GM18907 (cell line): Measurements from ENCODE around the gene HASPIN.
"Not testable (repeated sequence)": the region's sequence is repeated elsewhere in the genome, so short reads cannot be mapped to it uniquely, and the experiment has no call there.

ENCODE experiments used
- ATAC-seq: cut with Tn5 transposase; IDR thresholded peaks from one replicate; pipeline ENCODE4 v1.9.1; 2021; ENCODE audit warnings: mild to moderate bottlenecking, moderate library complexity; ENCODE audit not compliant: unreplicated experiment

The HASPIN gene

GRCh38 chr17:3734911-3735276, 11.2 kb downstream of the HASPIN start:
- ATAC-seq: not testable (repeated sequence)

DNA sequence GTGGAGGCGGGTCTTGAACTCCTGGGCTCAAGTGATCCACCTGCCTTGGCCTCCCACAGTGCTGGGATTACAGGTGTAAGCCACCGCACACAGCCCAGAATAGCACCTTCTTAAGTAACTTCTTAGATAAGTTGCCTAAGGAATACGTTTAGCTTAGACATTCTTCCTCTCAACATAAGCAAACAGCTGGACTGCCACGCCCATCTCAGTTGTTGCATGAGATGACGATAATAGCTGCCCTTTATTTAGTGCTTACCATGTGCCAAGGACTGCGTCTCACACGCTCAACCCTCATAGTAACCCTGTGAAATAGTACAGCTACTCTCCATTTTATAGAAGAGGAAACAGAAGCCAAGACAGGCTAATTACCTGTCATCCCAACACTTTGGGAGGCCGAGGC, 11.8 kb downstream of the HASPIN start:
- ATAC-seq: no peak

DNA sequence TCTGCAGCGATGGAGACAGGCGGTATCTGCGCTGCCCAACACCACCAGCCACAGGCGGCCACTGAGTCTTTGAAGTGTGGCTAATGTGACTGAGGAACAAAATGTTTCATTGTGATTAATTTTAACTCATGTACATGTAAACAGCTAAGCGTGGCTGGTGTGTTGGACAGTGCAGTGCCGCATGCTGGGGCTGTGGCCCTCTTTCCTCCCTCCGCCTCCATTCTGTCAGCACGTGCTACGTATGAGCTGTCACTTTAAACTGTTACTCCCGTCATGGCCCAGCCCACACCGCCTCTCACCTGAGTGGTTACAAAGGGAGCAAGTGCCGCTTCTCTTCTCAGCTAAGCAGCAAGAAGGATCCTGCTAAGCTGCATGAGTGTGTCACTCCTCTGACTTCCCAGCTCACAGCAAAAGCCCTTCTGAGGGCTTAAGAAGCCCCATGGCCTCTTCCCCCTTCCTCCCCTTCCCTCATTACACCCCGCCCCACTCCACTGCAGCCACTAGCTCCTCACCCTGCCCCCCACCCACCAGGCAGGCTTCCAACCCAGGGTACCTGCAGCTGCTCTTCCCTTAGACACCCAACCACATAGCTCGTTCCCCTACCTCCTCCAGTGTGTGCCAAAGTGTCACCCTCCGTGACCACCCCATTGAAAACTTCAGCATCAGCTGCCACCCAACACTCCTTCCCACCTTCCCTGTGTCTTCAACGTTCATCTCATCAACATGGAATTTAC, 15.0 kb downstream of the HASPIN start:
- no peak for ATAC-seq

DNA sequence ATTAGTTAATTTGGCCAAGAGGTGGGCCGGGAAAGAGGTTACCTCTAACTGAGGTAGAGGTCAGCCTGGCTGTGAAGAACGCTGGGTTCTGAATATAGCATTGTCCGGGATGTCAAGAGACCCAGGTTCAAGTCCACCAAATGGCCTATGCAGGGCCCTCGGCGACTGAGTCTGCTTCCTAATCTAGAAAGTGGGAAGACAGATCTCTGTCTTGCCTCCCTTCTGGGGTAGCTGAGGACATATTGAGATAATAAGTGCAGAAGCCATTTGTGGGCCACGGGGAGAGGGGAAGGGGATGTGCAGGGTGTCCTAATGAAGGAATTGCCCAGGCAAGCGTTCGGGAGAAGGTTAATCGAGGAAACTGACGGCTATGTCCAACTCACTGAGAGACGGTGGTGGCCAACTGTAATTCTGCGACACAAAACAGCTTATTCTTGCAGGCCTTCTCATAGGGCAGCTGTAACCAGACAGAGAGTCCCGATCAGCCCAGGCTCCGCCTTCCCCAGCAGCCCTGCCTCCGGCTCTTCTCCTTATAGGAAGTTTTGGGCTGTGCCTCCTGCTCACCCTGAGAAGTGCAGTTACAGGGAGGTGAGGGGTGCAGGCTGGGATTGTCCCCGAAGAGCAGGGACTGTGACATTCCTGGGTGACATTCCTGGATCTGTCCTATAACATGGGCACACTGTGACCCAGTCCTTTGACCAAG, 15.9 kb downstream of the HASPIN start:
- ATAC-seq: no peak

- ATAC-seq: no peak
Observed at GRCh38 chr17:3740611-3741073, 16.9 kb downstream of the HASPIN start.

- no peak for ATAC-seq
Observed at GRCh38 chr17:3744014-3744413, 20.3 kb downstream of the HASPIN start.

GRCh38 chr17:3745071-3745470, 21.4 kb downstream of the HASPIN start:
- no peak for ATAC-seq

DNA sequence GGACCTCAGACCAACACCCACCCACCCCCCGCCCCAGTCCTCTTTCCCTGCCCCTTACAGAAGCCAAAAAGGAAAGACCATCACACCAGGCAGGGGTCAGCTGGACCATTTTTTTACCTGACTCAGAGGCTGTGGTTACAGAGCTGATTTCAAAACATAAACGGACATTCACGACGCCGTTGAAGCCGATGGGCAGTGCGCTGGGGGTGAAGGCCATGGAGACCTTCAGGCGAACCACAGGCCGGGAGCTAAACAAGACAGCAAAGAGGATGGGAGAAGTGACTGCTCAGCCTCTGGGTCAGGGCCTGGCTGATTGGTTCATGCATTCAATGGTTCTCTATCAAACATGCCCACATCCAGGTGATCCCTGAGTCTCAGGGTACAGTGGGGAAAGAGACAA, 24.1 kb downstream of the HASPIN start:
- ATAC-seq: no peak

- ATAC-seq: no peak
Observed at GRCh38 chr17:3748576-3748975, 24.9 kb downstream of the HASPIN start.

DNA sequence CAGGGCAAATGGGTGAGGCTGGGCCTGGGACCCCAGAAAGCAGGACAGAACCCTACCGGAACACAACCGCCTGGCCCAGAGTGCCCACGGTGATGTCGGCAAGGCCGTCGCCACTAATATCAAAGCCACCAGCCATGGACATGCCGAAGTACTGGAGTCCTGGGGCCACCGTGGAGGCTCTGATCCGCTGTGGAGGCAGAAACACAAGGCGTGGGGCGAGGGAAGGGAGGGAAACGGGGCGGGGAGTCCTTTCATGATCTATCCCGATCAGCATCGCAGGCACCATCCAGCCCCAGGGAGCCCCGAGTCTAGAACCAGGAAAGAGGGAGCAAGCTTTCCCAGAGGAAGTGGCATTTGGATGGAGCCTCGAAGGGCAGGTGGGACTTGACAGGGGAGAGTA, 26.6 kb downstream of the HASPIN start:
- no peak for ATAC-seq

DNA sequence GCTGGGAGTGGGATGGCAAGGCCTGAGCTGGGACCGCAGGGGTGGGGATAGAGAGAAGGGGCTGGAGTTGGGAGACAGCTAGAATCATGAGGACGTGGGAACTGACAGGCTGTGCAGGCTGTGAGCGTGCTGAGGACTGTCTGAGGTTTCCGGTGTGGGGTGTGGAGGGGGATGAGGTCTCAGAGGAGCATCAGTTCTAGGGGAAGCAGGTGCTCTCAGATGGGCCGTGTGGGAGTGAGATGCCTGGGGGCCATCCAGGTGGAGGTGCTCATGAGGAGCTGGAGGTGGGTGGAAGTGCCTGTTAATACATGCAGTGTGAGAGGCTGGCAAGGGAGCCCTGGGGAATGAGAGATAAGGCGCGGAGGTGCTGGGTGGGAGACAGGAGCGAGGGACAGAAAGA, 27.2 kb downstream of the HASPIN start:
- no peak for ATAC-seq

- no peak for ATAC-seq
Observed at GRCh38 chr17:3751836-3752235, 28.1 kb downstream of the HASPIN start.

DNA sequence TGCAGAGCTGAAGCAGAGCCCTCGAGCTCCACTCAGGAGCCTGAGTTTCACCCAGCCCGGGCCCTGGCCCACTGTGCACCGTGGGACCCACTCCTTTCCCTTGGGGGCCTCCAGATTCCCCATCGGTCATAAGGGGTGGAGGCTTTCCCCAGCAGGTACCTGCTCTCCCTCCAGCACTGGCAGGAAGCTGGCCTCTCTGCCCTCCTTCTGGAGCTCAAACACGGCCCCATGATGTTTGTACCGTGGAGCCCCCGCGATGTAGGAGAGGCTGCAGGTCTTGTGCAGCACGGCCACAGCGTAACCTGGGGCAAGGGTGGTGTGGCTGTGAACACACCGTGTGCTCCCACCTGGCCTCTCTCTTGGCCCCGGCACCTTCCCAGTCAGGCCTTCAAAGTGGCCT, 29.9 kb downstream of the HASPIN start:
- ATAC-seq: no peak

DNA sequence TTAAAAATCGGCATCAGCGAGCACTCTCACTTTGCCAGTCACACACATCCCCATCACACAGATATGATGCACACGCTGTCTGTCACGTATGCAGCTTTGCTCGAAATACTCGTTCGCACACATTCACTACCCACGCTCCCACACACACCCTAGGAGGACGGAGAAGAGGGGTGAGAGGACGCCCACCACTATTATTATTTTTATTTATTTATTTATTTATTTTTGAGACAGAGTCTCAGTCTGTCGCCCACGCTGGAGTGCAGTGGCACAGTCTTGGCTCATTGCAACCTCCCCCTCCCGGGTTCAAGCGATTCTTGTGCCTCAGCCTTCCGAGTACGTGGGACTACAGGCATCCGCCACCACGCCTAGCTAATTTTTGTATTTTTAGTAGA, 30.4 kb downstream of the HASPIN start:
- no peak for ATAC-seq

- ATAC-seq: no peak
Observed at GRCh38 chr17:3754458-3755334, 31.0 kb downstream of the HASPIN start.

- no peak for ATAC-seq
Observed at GRCh38 chr17:3755335-3756030, 31.8 kb downstream of the HASPIN start.

DNA sequence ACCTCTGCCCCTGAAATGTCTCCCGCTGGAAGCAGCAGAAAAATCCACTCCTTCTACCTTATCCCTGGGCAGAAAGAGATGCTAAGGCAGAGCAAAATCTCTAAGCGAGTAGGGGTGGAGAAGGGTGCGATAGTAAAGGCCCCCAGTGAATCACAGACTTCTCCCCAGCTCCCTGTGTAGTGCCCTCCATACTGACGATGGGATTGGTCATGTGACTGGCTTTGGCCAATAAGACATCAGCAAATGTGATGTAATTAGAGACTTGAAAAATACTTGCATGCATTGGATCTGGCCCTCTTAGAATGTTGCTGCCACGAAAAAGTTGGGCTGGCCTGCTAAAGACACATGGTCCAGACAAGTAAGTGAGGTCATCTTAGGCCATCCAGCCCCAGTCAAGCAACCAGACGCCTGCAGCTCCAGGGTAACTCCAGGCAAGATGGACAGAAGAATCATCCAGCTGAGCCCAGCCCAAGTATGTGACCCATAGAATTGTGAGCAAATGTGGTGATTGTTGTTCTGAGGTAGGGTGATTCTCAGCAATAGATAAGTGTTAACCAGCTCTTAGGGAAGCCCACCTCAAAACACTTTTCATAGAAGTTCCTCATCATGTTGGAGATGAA, 36.0 kb downstream of the HASPIN start:
- ATAC-seq: no peak

- ATAC-seq: no peak
Observed at GRCh38 chr17:3761036-3761917, 37.6 kb downstream of the HASPIN start.

GRCh38 chr17:3761918-3762380, 38.2 kb downstream of the HASPIN start:
- ATAC-seq: no peak
